GM10266 (cell line): ENCODE data around the gene ZNF814.
"Not testable (repeated sequence)": the region's sequence is repeated elsewhere in the genome, so short reads cannot be mapped to it uniquely, and the experiment has no call there.

ENCODE experiments used
- DNase-seq: peaks from one replicate; pipeline ENCODE4 v3.0.0; 2012; ENCODE audit errors: extremely low spot score
- CTCF ChIP-seq: IDR thresholded peaks from 2 replicates; pipeline ENCODE4 v1.5.1; 2012; ENCODE audit warnings: mild to moderate bottlenecking, low read depth; ENCODE audit not compliant: control insufficient read depth, insufficient read depth; ENCODE audit errors: missing control alignments

Gene ZNF814

GRCh38 chr19:57841122-57841763 lies 47.6 kb downstream of the ZNF814 start:
- no peak for DNase-seq
- no peak for TF ChIP-seq CTCF

DNA sequence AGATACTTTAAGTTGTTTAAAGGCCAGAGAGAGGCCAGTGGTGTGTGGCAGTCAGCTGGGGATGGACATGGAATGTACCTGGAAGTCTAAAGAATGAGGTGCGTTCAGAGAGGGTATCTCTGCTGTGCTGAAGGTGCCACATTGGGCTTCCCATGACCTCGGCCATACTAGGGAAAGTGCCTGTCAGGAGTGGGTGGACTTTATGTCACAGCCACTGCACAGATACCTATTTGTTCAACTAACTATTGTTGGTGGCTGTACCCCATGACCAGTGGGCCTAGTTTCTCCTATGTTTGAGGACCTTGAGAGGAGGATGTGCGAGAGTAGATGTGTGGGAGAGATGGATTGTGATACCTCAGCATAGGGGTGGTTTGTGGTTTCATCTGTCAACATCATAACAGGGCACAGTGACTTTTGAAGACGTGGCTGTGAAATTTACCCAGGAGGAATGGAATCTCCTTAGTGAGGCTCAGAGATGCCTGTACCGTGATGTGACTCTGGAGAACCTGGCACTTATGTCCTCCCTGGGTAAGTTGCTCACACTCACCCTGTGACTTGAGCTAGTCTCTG lies 50.1 kb downstream of the ZNF814 start:
- DNase-seq: not testable (repeated sequence)

GRCh38 chr19:57836991-57837390 lies 51.8 kb downstream of the ZNF814 start:
- not testable (repeated sequence) for DNase-seq

DNA sequence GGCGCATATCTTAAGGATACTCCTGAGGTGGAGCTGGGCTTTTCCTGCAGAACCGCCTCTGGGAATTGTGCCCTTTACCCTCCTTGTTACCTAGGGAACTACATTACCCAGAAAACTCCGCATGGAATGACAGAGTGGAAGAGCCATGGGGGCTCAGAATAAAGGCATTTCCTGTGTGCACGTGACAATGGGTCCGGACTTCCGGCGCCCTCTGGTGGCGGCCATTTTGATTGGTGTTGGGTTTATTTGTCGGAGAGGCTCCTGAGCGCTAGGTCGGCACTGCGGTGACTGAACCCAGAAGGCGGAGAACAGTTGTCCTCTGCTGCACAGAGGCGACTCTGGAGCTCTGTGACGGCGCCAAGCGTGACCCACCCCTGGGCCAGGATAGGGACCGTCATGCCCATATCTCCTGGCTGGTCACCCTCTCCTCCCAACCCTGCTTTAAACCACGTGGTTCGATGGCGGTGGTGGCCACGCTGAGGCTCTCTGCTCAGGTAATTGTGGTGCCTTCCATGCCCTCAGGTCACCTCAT lies 58.7 kb downstream of the ZNF814 start, which contains the start of gene ZNF587B:
Gene ZNF587B, plus strand, starts transcription at position 229 of the 532 bp plus-strand sequence. Its CDS starts 230 bp downstream, at position 459.
- DNase-seq: no peak
- TF ChIP-seq CTCF: no peak

DNA sequence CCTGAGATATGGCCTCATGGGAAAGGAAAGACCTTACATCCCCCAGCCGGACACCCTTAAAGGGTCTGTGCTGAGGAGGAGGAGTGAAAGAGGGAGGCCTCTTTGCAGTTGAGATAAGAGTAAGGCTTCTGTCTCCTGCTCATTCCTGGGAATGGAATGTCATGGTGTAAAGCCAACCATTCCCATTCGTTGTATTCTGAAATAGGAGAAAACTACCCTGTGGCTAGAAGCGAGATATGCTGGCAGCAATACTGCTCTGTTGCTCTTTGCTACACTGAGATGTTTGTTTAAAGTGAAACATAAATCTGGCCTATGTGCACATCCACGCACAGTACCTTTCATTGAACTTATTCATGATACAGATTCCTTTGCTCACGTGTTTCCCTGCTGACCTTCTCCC lies 59.5 kb downstream of the ZNF814 start:
- no peak for TF ChIP-seq CTCF
- DNase-seq: no peak

- no peak for TF ChIP-seq CTCF
- DNase-seq: no peak
Observed at GRCh38 chr19:57825511-57825910, 63.3 kb downstream of the ZNF814 start.

DNA sequence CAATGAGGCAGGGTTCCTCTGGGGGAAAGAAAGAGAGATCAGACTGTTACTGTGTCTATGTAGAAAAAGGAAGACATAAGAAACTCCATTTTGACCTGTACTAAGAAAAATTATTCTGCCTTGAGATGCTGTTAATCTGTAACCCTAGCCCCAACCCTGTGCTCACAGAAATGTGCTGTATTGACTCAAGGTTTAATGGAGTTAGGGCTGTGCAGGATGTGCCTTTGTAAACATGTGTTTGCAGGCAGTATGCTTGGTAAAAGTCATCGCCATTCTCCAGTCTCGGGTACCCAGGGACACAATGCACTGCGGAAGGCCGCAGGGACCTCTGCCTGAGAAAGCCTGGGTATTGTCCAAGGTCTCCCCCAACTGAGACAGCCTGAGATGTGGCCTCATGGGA lies 65.2 kb downstream of the ZNF814 start:
- not testable (repeated sequence) for DNase-seq

DNA sequence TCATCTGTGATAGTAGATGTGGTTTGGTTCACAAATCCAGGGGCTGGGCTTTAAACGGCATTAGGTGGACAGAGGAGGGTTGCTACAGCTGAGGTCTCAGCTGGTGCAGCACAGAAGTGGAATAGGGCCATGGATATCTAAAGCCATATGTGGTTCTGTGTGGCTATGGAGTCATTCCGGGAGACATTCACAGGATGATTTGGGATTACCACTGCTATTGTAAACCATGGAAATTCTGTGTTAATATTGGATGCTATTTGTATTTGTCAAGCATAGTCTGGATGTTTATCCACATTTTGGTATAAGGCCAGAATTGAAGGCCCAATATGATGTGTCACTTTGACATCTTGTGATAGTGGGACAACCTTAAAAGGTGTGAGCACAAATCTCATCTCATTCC lies 65.7 kb downstream of the ZNF814 start:
- not testable (repeated sequence) for DNase-seq

GRCh38 chr19:57821501-57821900 lies 67.3 kb downstream of the ZNF814 start:
- not testable (repeated sequence) for DNase-seq

DNA sequence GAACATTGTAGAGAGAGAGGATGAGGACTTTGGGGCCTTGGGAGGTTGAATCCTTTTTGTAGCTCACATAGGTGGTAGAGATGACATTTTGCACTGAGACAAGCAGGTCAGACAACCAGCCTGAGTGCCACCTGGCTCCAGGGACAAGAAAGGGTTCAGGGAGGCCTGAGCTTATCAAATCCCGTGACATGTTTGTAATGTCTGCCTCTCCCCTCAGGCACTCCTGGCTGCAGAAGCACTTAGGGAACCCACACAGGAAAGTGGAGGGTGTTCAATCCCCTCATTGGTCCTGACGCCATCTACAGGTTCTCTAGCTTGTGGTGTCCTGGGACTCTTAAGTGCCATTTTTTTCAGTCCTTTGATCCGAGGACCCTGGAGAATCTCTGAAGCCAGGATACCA lies 67.7 kb downstream of the ZNF814 start:
- not testable (repeated sequence) for DNase-seq

- TF ChIP-seq CTCF: no peak
- DNase-seq: no peak
Observed at GRCh38 chr19:57820599-57820998, 68.2 kb downstream of the ZNF814 start.
